ENCODE data around the gene SYPL1.
"Not testable (repeated sequence)": the region's sequence is repeated elsewhere in the genome, so short reads cannot be mapped to it uniquely, and the experiment has no call there.

SYPL1 gene

DNA sequence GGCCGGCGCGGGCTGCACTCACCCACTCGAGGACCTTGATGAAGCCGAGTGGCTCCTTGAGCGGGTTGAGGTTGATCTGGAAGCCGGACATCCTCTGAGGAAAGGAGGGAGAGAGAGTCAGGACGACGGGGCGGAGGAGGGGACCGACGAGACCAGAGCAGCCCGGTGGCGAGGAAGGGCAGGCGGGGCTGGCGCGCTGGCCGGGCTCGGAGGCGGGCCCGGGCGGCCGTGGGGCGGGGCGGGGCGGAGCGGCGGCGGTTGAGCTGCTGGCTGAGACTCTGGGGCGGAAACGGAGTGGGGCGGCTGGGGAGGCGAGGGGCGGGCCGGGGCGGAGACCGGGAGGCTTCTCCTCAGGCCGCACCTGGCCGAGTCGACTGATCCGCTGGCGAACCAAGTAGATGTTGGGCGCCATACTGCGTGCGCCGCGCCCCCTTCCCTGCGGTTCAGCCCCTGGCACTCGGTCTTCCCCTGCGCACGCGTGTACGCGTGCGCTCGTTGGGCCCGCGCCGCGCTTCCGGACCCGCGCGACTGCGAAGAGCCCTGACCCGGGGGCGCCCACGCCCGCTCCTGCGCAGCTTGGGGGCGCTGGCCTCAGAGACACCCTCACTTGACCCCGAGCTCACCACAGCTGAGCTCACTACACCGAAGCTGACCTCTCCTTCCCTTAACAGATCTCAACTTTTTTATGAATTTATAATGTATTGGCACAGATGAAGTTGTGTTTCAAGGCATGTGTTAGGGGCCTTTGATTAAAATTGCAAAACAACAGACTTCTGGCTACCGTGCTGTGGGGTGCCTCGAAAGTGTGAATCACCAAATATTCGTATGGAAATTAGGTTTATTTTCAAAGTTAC is at the start of gene SYPL1:
TSS of gene SYPL1 (minus strand) at position 195 of the 854 bp plus-strand sequence. CDS start at position 91, 104 bp downstream.
- DNase-seq = peak; percentile 82

DNA sequence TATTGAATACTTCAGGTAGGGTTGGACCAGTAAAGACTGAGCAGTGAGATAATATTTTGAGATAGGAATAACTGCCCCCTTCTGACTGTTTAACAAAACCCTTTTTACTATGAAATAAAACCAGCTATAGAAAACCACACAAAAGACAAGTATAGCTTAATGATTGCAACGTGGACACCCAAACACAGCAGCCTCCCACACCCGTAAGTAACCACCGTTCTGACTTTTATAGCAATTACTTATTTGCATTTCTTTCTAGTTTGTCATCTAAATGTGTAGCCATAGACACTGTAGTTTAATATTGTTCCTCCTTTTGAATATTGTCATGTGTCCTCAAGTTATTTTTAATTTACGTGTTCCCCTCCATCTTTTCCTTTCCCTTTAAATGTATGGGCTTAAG is 42.9 kb upstream of the SYPL1 start:
- DNase-seq = no peak

DNA sequence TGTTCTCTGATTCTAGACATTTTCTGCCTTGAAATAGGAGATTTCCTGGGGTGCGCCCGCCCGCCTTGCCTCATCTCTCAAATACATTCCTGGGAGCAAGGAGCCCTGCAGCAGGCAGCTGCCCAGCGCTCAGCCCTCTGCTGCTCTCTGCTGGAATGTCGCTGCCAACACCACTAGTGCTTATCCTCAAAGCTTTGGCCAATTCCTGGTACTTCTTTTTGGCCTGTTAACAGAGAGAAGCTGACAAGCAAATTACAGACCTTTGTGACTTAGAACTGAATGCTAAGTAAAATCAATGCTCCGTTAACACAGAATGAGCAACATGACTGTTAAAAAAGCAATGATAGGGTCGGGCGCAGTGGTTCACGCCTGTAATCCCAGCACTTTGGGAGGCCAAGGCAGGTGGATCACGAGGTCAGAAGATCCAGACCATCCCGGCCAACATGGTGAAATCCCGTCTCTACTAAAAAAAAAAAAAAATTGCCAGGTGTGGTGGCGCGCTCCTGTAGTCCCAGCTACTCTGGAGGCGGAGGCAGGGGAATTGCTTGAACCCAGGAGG is 41.9 kb upstream of the SYPL1 start:
- no peak for DNase-seq

DNA sequence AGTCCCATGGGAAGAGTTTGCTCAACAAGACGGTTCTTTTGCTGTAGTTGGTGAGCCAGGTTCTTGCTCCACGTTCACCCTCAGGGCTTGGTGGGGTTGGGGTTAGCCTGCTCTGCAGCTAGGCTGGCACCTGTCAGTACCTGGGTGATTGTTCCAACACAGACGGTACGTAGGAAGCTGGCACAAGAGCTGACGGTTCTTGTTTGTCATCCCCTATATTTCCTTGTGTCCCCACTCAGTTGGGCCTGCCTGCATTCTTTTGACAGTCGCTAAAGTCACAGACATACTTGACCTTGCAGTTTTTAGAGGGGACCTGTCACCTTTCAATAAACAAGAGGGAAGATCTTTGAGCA is 40.2 kb upstream of the SYPL1 start:
- no peak for DNase-seq

DNA sequence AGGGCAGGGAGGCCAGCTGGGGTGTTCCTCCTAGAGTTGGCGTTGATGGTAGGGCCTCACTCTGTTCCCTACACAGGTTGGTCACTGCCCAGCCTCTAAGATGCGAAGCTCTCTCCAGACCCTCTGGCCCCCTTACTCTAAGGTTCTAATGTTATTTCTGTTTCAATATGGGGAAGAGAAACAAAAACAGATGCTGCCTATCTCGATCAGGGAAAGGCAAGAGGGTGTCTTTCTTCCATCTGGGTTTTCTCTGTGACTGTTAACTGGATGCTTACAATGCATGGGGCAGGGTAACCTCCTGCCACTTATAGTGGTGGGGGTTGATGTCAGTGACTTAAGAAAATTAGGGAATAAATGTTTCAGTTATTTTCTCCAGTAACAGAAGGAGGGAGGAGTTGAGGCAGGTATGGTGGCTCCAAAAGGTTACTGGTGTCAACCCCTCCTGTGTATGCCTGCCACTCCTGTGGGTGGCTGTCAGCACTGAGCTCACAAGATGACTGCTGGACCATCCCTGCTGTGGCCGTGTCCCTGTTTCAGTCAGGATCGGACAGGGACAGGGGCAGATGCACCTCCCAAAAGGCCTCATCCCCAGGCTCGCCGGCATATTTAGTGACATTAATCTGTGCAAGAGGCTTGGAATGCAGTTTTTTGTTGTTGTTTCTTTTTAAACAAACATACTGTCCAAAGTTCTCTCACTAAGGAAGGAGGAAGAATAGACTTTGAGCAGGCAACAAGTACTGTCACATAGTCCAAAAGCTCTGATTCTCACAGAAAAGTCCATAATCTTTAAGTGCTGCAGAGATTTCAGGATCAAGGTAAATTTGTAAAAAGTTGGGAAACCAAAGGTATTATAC is 39.6 kb upstream of the SYPL1 start:
- no peak for DNase-seq

DNA sequence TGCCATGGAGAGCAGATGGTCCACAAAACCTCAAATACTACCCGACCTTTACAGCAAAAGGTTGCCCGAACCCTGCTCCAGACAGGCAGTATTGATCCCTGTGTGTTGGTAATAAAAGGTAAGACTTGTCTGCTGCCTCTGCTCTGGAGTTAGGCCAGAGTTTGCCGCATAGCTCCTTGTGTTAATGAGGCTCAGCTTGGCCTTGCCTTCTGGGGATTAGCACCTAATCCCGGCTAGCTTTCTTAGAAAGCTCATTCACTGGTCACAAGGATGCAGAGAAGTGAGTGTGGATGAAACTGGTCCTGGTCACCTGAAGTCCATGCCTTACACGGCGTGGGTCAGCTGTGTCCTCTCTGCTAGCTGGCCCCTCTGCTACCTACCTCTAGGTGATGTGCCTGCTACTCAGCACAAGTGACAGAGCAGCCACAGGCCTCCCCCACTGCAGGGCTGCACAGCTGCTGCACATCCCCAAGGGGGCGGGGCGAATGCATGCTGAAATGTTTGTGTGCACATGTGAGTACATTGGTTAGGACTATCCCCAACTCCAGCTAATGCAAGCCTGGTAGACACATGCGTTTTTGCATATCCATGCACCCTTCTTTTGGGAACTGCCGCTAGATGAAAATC is 31.7 kb upstream of the SYPL1 start:
- DNase-seq = no peak

DNA sequence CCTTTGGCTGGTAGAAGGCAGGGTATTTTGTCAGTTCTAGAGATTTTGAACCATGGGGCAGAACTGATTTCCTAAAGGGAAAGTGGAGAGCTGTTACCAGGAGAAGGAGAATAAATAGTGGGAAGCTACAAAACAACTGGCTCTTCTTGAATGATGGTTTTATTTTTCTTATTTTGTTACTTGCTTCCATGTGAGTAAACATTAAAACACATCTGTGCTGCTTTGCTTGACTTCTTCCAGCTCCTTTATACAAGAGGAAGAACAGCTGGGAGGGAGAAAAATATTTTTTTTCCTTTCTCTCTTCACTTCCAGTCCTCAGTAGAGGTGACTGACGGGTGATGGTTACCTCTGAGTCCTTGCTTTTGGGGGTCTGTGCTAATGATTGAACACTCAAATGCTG is 30.0 kb upstream of the SYPL1 start:
- DNase-seq = no peak

DNA sequence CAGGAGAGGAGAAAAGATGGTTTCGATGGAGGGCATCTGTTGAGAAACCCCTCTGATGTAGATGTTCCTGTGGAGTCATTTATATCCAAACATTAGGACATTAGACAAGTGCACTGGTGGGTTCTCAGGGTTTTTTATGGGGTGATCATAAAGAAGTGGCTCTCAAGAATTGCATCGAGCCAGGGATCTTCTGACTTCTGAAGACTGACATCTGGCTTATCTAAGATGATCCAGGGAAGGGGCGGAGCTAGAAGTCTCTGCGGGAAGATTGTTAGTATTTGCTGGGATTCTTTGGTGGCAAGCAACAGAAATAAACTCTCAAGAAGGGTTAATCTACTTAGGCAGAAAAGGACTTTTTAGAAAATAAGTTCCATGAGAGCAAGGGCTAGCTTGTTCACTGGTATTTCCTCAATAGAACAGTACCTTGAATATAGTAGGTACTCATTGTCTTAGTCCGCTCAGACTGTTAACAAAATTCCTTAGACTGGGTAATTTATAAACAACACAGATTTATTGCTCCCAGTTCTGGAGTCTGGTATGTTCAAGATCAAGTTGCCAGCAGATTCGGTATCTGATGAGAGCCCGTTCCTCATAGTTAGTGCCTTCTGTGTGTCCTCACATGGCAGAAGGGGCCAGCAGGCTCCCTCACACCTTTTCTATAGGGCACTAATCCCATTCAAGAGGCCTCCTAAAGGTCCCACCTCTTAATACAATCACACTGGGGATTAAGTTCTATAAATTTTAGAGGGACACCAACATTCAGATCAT is 28.5 kb upstream of the SYPL1 start:
- no peak for DNase-seq

DNA sequence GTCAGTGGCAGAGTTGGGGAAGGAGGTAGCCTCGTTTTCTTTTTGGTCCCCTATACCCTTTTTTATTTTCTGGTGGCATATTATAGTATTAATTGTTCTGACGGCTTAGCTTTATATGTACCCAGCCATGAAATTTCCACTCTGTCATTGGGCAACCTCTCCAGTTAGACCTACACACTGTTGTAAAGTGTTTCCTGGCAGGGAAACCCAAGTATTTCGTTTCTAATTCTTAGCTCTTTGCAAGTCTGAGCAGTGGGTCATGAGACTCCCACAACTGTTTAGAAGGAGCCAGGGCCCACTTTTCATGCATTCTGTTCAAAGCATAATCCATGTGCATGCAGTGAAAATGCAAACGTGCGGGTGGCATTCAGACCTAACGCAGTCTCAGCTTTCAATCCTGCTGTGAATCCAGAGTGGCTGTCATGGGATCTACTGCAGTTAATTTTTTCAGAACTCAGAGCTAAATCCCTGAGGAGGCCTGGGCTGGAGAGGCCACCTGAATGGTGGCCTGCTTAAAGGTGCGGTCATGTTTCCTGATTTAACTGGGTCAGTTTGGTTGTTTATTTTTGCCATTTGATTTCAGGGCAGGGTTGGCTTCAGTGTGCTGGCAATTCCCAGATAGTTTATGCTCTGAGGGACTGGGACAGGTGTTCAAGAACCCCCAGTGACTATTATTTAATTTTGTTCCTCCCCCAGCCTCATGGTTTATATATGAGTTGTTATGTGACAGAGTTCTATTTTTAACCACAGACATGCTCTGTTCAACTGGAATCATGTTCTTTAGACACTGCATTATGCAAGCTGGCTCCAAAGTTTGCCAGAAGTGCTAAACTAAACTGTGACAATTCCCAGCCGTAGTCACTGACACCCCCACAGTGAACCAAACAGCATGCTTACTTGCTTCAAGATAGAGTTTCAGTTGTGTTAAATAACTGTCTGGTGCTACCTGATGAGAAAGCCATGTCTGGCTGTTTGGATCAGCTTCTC is 27.4 kb upstream of the SYPL1 start:
- no peak for DNase-seq

DNA sequence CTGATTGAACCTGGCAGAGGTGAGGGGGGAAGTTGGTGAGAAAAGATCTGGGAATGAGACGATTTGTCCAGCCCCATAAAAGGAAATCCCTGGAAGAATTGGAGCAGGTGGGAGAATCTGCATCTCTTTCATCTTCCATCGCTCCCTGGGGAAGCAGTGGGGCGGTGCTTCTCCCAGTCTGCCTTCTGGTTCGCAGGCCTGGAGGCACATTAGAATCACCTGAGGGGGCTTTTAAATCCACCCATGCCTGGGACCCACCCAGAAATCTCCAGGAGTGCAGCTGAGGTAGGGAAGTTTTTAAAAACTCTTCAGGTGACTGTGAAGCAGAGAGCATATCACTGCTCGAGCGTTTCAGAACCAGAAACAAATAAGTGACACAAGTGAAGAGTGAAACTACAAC is 26.7 kb upstream of the SYPL1 start:
- DNase-seq = no peak

DNA sequence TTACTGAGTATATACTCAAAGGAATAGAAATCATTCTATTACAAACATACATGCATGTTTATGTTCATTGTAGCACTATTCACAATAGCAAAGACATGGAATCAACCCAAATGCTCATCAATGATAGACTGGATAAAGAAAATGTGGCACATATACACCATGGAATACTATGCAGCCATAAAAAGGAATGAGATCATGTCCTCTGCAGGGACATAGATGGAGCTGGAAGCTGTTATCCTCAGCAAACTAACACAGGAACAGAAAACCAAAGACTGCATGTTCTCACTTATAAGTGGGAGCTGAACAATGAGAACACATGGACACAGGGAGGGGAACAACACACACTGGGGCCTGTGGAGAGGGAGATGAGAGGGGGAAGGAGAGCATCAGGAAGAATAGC is 26.1 kb upstream of the SYPL1 start:
- not testable (repeated sequence) for DNase-seq

DNA sequence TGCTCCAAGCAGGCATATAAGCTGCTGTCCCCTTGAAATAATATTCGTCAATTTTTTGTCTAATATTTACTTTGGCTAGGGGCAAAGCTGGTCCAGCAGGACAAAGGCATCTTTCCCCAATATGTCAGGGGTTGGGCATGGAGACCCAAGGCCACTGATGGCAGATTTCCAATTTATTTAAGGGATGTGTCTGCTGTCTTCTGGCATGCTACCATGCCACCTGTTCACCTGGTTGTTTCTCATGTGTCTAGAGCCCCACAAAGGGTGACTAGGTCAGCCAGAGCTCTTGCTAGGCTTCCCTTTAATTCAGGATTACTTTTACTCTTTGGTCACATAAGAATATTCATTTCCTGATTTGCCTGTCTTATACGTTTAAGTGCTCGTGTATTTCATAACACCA is 22.1 kb upstream of the SYPL1 start:
- no peak for DNase-seq

DNA sequence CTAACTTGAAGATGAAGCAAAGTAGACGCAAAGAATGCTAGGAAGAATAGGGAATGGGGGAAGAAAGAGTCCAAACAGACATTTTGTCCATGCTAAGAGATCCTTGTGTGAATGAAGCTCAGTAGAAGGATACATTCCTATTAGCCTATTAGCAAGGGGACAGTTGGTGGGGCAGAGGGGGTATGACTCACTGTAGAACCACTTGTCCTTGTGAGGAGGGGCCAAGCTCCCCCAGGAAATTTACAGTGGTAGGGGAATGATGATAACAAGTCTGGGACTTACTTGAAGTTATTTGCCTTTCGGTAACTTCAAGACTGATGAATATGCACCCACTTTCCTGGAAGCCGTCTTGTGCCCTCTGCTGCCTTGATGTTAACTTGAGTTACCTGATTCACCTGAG is 17.2 kb upstream of the SYPL1 start:
- no peak for DNase-seq

DNA sequence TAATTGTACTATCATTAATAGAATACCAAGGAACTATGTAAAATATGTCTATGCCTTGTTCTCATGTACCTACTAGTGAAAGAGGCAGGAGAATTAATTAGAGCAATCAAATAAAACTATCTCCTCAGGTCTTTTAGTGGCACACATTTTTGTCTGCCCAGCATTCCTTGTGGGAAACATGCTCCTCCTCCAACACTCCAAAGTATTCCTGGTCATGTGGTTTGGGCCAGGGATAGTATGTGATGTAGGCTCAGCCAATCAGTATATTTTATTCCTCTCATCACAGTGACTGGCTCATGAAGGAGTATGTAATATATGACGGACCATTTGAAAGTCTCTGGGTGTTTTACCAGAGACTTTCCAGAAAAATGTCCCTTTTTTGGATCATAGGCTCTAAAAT is 16.7 kb upstream of the SYPL1 start:
- no peak for DNase-seq

DNA sequence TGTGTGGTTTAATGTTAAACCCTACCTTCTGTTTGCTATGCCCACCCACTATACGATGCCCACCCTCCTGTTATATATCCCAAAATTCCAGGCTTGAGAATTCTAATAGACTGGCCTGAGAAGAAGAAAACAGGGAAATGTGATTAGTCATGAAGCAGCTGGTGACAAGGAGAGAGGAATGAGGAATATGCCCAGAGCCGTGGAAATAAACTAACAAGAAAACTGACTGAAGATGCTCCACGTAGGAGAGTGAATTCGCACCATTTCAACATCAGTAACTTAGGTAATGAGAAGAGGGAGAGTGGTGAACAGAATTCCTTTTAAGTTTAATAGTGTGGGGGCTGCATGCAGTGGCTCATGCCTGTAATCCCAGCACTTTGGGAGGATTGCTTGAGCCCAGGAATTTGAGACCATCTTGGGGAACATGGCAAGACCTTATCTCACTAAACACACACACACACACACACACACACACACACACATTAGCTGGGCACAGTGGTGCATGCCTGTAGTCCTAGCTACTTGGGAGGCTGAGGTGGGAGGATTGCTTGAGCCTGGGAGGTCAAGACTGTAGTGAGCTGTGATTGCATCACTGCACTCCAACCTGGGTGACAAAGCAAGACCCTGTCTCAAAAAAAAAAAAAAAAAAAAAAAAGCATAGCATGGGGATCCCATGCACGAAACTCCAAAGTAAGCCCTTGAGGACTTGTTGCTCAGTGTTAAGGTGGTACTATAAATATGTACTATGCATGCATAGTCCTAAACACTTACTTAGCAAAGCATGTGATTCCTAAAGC is 16.1 kb upstream of the SYPL1 start:
- DNase-seq = no peak

DNA sequence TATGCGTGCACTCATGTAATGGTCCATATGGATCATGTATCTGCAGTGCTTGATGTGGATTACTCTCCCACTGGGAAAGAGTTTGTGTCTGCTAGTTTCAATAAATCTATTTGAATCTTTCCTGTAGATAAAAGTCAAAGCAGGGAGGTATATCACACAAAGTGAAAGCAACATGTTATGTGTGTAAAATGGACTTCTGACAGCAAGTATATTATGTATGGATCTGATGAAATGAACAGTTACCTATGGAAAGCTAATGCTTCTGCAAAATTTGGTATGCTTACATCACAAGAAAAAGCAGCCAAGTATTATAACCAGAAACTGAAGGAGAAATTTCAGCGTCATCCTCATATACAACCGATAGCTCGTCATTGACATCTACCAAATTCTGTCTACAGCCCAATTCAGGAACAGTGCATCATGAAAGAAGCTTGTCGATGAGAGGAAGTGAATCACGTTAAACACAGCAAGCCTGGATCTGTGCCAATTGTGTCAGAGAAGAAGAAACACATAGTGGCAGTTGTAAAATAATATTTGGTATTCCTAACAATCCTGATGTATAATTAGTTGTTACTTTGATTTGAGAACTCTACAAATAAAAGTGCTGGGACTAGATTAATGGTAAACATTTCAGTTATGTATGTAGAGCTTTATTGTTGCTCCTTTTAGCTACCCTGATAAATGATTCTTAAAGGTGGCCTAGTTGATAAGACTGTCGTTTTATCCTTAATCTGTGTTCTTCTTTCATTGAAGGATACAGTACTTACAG is 14.2 kb upstream of the SYPL1 start:
- no peak for DNase-seq

DNA sequence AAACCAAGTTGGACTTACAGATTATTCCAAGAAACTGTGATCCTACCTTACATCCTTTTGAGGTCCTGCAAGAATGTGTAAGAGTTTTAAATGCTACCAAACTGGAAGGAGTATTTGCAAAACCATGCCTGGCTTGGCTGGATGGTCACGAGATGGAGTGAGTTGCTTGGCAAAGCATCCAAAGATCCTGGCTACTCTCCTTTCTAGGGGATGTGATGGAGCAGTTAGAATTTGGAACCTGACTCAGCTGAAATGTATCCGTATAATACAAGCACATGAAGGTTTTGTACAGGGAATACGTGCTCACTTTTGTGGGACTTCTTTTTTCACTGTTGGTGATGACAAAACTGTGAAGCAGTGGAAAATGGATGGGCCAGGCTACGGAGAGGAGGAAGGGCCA is 13.3 kb upstream of the SYPL1 start:
- DNase-seq = no peak

DNA sequence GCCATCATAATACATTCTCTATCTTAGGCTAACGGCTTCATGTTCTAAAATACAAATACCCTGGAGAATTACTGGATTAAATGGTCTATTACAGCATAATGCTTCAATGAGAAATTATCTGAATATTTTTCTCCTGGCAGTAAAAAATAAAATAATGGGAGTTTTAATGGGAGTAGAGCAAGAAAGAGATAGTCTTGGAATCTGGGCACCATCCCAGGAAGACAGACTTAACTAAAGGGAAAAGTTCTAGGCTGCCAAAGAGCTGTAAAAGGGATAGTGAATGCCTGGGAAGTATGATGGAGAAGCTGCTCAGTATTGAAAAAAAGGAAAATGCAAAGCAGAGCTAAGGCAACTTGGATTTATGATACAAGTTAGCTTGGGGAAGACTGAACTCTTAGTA is 12.1 kb upstream of the SYPL1 start:
- no peak for DNase-seq

DNA sequence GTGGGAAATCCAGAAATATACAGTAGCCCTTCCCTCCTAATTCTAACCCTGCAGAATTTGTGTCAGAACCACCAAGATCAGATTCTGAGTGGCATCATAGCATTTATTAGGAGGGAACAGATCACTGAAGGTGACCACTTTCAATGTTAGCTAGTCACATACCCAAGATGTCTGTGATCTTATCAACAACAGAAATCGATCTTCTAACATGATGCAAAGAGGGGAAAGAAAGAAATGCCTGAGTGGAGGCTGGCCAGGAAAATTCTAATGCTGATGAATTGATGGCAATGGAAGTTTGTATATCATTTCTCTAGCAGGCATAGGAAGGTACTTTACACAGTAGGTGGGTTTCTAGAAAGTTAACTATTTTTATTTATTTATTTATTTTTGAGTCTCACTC is 10.6 kb upstream of the SYPL1 start:
- DNase-seq = no peak
